NT2/D1 (cell line): Measurements from ENCODE around the gene SLC22A31.
"Not testable (repeated sequence)": the region's sequence is repeated elsewhere in the genome, so short reads cannot be mapped to it uniquely, and the experiment has no call there.

Experiments used
- DNase-seq: peaks from one replicate; pipeline ENCODE4 v3.0.0-alpha.2; 2011; ENCODE audit warnings: low read depth, low spot score
- H3K27me3 ChIP-seq: 2 replicates; pipeline ENCODE4 v1.6.0; 2011; ENCODE audit warnings: mild to moderate bottlenecking; ENCODE audit not compliant: insufficient read length, insufficient read depth
- H3K36me3 ChIP-seq: 2 replicates; pipeline ENCODE4 v1.6.1; 2011; ENCODE audit warnings: mild to moderate bottlenecking, low read length, mixed read lengths; ENCODE audit not compliant: insufficient read depth, insufficient read length
- H3K4me1 ChIP-seq: 2 replicates; pipeline ENCODE4 v1.5.1; 2011; ENCODE audit not compliant: insufficient read depth, insufficient read length
- H3K4me3 ChIP-seq: 2 replicates; pipeline ENCODE4 v1.5.1; 2011; ENCODE audit warnings: low read depth; ENCODE audit not compliant: insufficient read length
- H3K9ac ChIP-seq: 2 replicates; pipeline ENCODE4 v1.6.0; 2011; ENCODE audit warnings: low read depth; ENCODE audit not compliant: insufficient read length
- H3K9me3 ChIP-seq: 2 replicates; pipeline ENCODE4 v1.5.1; 2011; ENCODE audit warnings: mild to moderate bottlenecking, low read length; ENCODE audit not compliant: insufficient read depth
- SUZ12 ChIP-seq: IDR thresholded peaks from 2 replicates; pipeline ENCODE4 v1.6.1; 2011; ENCODE audit not compliant: insufficient read length, insufficient read depth; ENCODE audit errors: extremely low read depth
- YY1 ChIP-seq: IDR thresholded peaks from 2 replicates; pipeline ENCODE4 v1.6.1; 2011; ENCODE audit not compliant: insufficient read length, insufficient read depth
- ZNF274 ChIP-seq: IDR thresholded peaks from 2 replicates; pipeline ENCODE4 v1.6.1; 2011; ENCODE audit warnings: mild to moderate bottlenecking, low read depth, low read length

SLC22A31 gene

GRCh38 chr16:89190150-89190958 is 10.0 kb downstream of the SLC22A31 start:
- H3K27me3 ChIP-seq = peaks cover 20% of the 10 kb centered on the region
- no peak for DNase-seq
- no peak overlapping the region for H3K4me3 ChIP-seq
- no peaks in the 10 kb centered on the region for H3K36me3 ChIP-seq
- TF ChIP-seq SUZ12 (no peak), ZNF274 (no peak), YY1 (no peak)
- peaks cover 10% of the 10 kb centered on the region; the same call in 1 of the 2 replicates for H3K9me3 ChIP-seq
- H3K4me1 ChIP-seq = peaks cover 8% of the 10 kb centered on the region
- H3K9ac ChIP-seq = no peak overlapping the region

GRCh38 chr16:89189358-89190025 is 10.8 kb downstream of the SLC22A31 start:
- no peak for DNase-seq
- Histone ChIP-seq H3K36me3 (no peaks in the 10 kb centered on the region), H3K4me1 (peaks cover 7% of the 10 kb centered on the region), H3K9ac (no peak overlapping the region), H3K27me3 (peaks cover 20% of the 10 kb centered on the region), H3K9me3 (peaks cover 10% of the 10 kb centered on the region; the same call in 1 of the 2 replicates), H3K4me3 (no peak overlapping the region)
- TF ChIP-seq ZNF274 (no peak), YY1 (no peak), SUZ12 (no peak)

- not testable (repeated sequence) for H3K36me3 ChIP-seq, H3K4me1 ChIP-seq, H3K9me3 ChIP-seq, H3K4me3 ChIP-seq, H3K9ac ChIP-seq, DNase-seq
- H3K27me3 ChIP-seq = peaks cover 20% of the 10 kb centered on the region
Measured at GRCh38 chr16:89188471-89189357, 11.6 kb downstream of the SLC22A31 start.

- H3K4me1 ChIP-seq = peaks cover 5% of the 10 kb centered on the region
- no peak for TF ChIP-seq ZNF274
- no peak for TF ChIP-seq YY1
- no peak for TF ChIP-seq SUZ12
- peaks cover 20% of the 10 kb centered on the region for H3K27me3 ChIP-seq
- no peak overlapping the region for H3K4me3 ChIP-seq
- no peaks in the 10 kb centered on the region for H3K36me3 ChIP-seq
- no peak for DNase-seq
- H3K9ac ChIP-seq = no peak overlapping the region
- H3K9me3 ChIP-seq = peaks cover 10% of the 10 kb centered on the region; the same call in 1 of the 2 replicates
Measured at GRCh38 chr16:89187770-89188392, 12.5 kb downstream of the SLC22A31 start.

- TF ChIP-seq SUZ12 (no peak), YY1 (no peak), ZNF274 (no peak)
- H3K4me3 ChIP-seq = no peak overlapping the region
- H3K4me1 ChIP-seq = peaks cover 5% of the 10 kb centered on the region
- no peak overlapping the region for H3K9ac ChIP-seq
- DNase-seq = no peak
- H3K9me3 ChIP-seq = peaks cover 10% of the 10 kb centered on the region; the same call in 1 of the 2 replicates
- no peaks in the 10 kb centered on the region for H3K36me3 ChIP-seq
- peaks cover 19% of the 10 kb centered on the region for H3K27me3 ChIP-seq
Measured at GRCh38 chr16:89187032-89187769, 13.1 kb downstream of the SLC22A31 start.

- H3K4me3 ChIP-seq = not testable (repeated sequence)
Measured at GRCh38 chr16:89186593-89187031, 13.7 kb downstream of the SLC22A31 start.

GRCh38 chr16:89185887-89186592 is 14.3 kb downstream of the SLC22A31 start:
- not testable (repeated sequence) for H3K4me3 ChIP-seq, H3K36me3 ChIP-seq, H3K27me3 ChIP-seq, H3K9me3 ChIP-seq, H3K4me1 ChIP-seq, DNase-seq, H3K9ac ChIP-seq

More at GRCh38 chr16:89186593-89187031, 13.7 kb downstream of the SLC22A31 start:
- not testable (repeated sequence) for H3K4me1 ChIP-seq, H3K9ac ChIP-seq, H3K9me3 ChIP-seq, H3K36me3 ChIP-seq, DNase-seq
- peaks cover 15% of the 10 kb centered on the region for H3K27me3 ChIP-seq
